PC-3 (cell line): ENCODE data around the gene ZDHHC1. TPM values are rescaled to one million over a fixed set of nuclear protein-coding genes. Genes with fewer than 3 reads are reported as not detected.

Experiments
- ATAC-seq: fragments of 200-7000 bp; cut with Tn5 transposase; 2 replicates; pipeline ENCODE4 v1.9.1; 2020; ENCODE audit warnings: mild to moderate bottlenecking, moderate library complexity
- BruUV-seq: library from RNA; stranded (reverse); fragments of 400-500 nt; replicated peaks from 2 replicates; lab custom pipeline; 2021; lab: Mats Ljungman, UMichigan
- CTCF ChIA-PET: fragments of 300-600 bp; sonication (Branson Sonifier 250); formaldehyde crosslinking; loops from one replicate; lab custom pipeline; 2022; ENCODE audit warnings: antibody characterized with exemption; lab: Charles Lee
- POLR2A ChIA-PET: fragments of 300-600 bp; sonication (Branson Sonifier 250); formaldehyde crosslinking; loops from one replicate; lab custom pipeline; 2022; ENCODE audit warnings: antibody characterized with exemption; ENCODE audit not compliant: unreplicated experiment; lab: Charles Lee
- DNase-seq: peaks from one replicate; pipeline ENCODE4 v3.0.0-alpha.2; 2015
- H2AFZ ChIP-seq: fragments of 300-600 bp; sonication (generic); 2 replicates; pipeline ENCODE4 v1.6.0; 2016; ENCODE audit warnings: antibody characterized with exemption, low read length
- H3F3A ChIP-seq: fragments of 300-600 bp; sonication (generic); one replicate; pipeline ENCODE4 v1.6.0; 2017; ENCODE audit warnings: antibody characterized with exemption, low read length, control low read depth, mild to moderate bottlenecking; ENCODE audit not compliant: unreplicated experiment
- H3K27ac ChIP-seq: fragments of 300-600 bp; sonication (generic); 2 replicates; pipeline ENCODE4 v1.5.1; 2016; ENCODE audit warnings: mild to moderate bottlenecking, low read length
- H3K27me3 ChIP-seq: fragments of 300-600 bp; sonication (generic); 2 replicates; pipeline ENCODE4 v1.6.1; 2016; ENCODE audit warnings: low read length, mixed read lengths
- H3K36me3 ChIP-seq: fragments of 300-600 bp; sonication (generic); 2 replicates; pipeline ENCODE4 v1.6.1; 2016; ENCODE audit warnings: low read depth, mixed run types, low read length, mixed read lengths
- H3K4me1 ChIP-seq: fragments of 300-600 bp; sonication (generic); 2 replicates; pipeline ENCODE4 v1.5.1; 2016; ENCODE audit warnings: low read length; ENCODE audit not compliant: insufficient read depth
- H3K4me2 ChIP-seq: fragments of 300-600 bp; sonication (generic); 2 replicates; pipeline ENCODE4 v1.6.0; 2016; ENCODE audit warnings: low read length
- H3K4me3 ChIP-seq: fragments of 300-600 bp; sonication (generic); 2 replicates; pipeline ENCODE4 v1.5.1; 2016; ENCODE audit warnings: mild to moderate bottlenecking, low read length, mixed read lengths
- H3K79me2 ChIP-seq: fragments of 300-600 bp; sonication (generic); 2 replicates; pipeline ENCODE4 v1.6.1; 2017; ENCODE audit warnings: low read length, mixed read lengths
- H3K9ac ChIP-seq: fragments of 300-600 bp; sonication (generic); 2 replicates; pipeline ENCODE4 v1.6.0; 2016; ENCODE audit warnings: mild to moderate bottlenecking, low read length
- H3K9me2 ChIP-seq: fragments of 300-600 bp; sonication (generic); replicated peaks from 2 replicates; pipeline ENCODE4 v1.6.1; 2016; ENCODE audit warnings: mixed run types, low read length, mixed read lengths
- H3K9me3 ChIP-seq: fragments of 300-600 bp; sonication (generic); 2 replicates; pipeline ENCODE4 v1.6.1; 2016; ENCODE audit warnings: low read length, mixed read lengths
- H4K20me1 ChIP-seq: fragments of 300-600 bp; sonication (generic); 2 replicates; pipeline ENCODE4 v1.6.1; 2016; ENCODE audit warnings: low read length, mixed read lengths
- CTCF ChIP-seq: fragments of 300-600 bp; sonication (generic); conservative IDR thresholded peaks from 2 replicates; pipeline ENCODE4 v1.5.1; 2017; ENCODE audit warnings: antibody characterized with exemption, low read depth, mild to moderate bottlenecking, low read length
- EZH2 ChIP-seq: fragments of 300-600 bp; sonication (generic); IDR thresholded peaks from one replicate; pipeline ENCODE4 v1.6.1; 2017; ENCODE audit warnings: antibody characterized with exemption, mild to moderate bottlenecking, low read length; ENCODE audit not compliant: unreplicated experiment
- EZH2phosphoT487 ChIP-seq: fragments of 300-600 bp; sonication (generic); IDR thresholded peaks from 2 replicates; pipeline ENCODE4 v1.6.1; 2018; ENCODE audit warnings: mild to moderate bottlenecking, antibody characterized with exemption, low read length, borderline replicate concordance
- intact Hi-C: fragments of 100-400 bp; cut with micrococcal nuclease; formaldehyde crosslinking; loops from 2 replicates; pipeline ENCODE4 v1.9.0; 2023
- total RNA-seq: library from RNA; depleted of rRNA; stranded (reverse); fragments of >200 nt; gene quantifications from 2 replicates; pipeline ENCODE4 v1.2.3, GENCODE V29; 2014

Gene ZDHHC1
- total RNA-seq, 1 experiment from 2014 or later, result 4.8 TPM

- TF ChIP-seq CTCF (0 out of 2 replicates have a peak, but pooled peaks have one; percentile 15), EZH2phosphoT487 (no peak), EZH2 (no peak)
- H3K4me2 ChIP-seq, result no peak overlapping the region
- H3K9me3 ChIP-seq, result no peaks in the 10 kb centered on the region
- no peak overlapping the region for H3K4me3 ChIP-seq
- POLR2A ChIA-PET, result no interaction called here
- H3K27ac ChIP-seq, result no peak overlapping the region
- no peaks in the 10 kb centered on the region for H3F3A ChIP-seq
- H3K9me2 ChIP-seq, result no peaks in the 10 kb centered on the region
- H3K4me1 ChIP-seq, result peaks cover 18% of the 10 kb centered on the region
- intact Hi-C loops, result loop anchor here (10.0 kb wide), 1 partner anchor 55 kb away; no protein-coding TSS in a partner anchor
- no peaks in the 10 kb centered on the region for H3K27me3 ChIP-seq
- no peaks in the 10 kb centered on the region for H4K20me1 ChIP-seq
- H3K36me3 ChIP-seq, result no peaks in the 10 kb centered on the region
- CTCF ChIA-PET, result interaction anchor here (0.5 to 1.0 kb wide), 6 partner anchors 49 to 153 kb away, joined by 3 to 7 read pairs (median 4); partner anchors contain the start of gene FHOD1
- DNase-seq (no peak), ATAC-seq (no peak; the same call in 1 of the 2 replicates)
- no TSS peak for BruUV-seq
- no peak overlapping the region for H3K9ac ChIP-seq
- H2AFZ ChIP-seq, result no peak overlapping the region
- no peaks in the 10 kb centered on the region for H3K79me2 ChIP-seq
Observed at GRCh38 chr16:67399749-67400704, 16.2 kb downstream of the ZDHHC1 start.

- intact Hi-C loops, result loop anchor here (10.0 kb wide), 1 partner anchor 54 kb away; no protein-coding TSS in a partner anchor
- BruUV-seq, result no TSS peak
- H3K4me1 ChIP-seq, result peaks cover 11% of the 10 kb centered on the region
- H3K9me2 ChIP-seq, result no peaks in the 10 kb centered on the region
- ChIA-PET POLR2A (no interaction called here), CTCF (interaction anchor here (0.5 to 1.0 kb wide), 5 partner anchors 49 to 152 kb away, joined by 4 to 7 read pairs (median 5); partner anchors contain the start of gene FHOD1)
- no peak overlapping the region for H3K4me2 ChIP-seq
- H3K36me3 ChIP-seq, result no peaks in the 10 kb centered on the region
- no peak overlapping the region for H2AFZ ChIP-seq
- peak; percentile 62 for ATAC-seq
- no peak overlapping the region for H3K9ac ChIP-seq
- no peak for TF ChIP-seq EZH2phosphoT487
- TF ChIP-seq CTCF, result peak; percentile 66
- TF ChIP-seq EZH2, result no peak
- H3F3A ChIP-seq, result no peaks in the 10 kb centered on the region
- H3K9me3 ChIP-seq, result no peaks in the 10 kb centered on the region
- H3K27me3 ChIP-seq, result no peaks in the 10 kb centered on the region
- no peak overlapping the region for H3K27ac ChIP-seq
- peak; percentile 17 for DNase-seq
- no peaks in the 10 kb centered on the region for H4K20me1 ChIP-seq
- no peaks in the 10 kb centered on the region for H3K79me2 ChIP-seq
- H3K4me3 ChIP-seq, result no peak overlapping the region
Observed at GRCh38 chr16:67399218-67399733, 17.0 kb downstream of the ZDHHC1 start.
